WTC11 (cell line): Measurements from ENCODE around the gene SPATA32. TPM values are rescaled to one million over a fixed set of nuclear protein-coding genes. Genes with fewer than 3 reads are reported as not detected.

Source experiments
- ATAC-seq: fragments of 200-7000 bp; cut with Tn5 transposase; 2 replicates; pipeline ENCODE4 v1.10.0; 2021; ENCODE audit warnings: mild to moderate bottlenecking, moderate library complexity
- CTCF ChIA-PET: fragments of 300-600 bp; sonication (Branson Sonifier 250); formaldehyde crosslinking; loops from one replicate; lab custom pipeline; 2021; ENCODE audit warnings: antibody characterized with exemption; lab: Charles Lee
- POLR2A ChIA-PET: fragments of 350-600 bp; sonication (Branson Sonifier 250); formaldehyde crosslinking; loops from one replicate; lab custom pipeline; 2021; ENCODE audit warnings: antibody characterized with exemption; lab: Charles Lee
- DNase-seq: peaks from one replicate; pipeline ENCODE4 v3.0.0; 2021; ENCODE audit warnings: low spot score
- H3K27ac Mint-ChIP-seq: 2 replicates; pipeline ENCODE4 v1.8.0; 2021; ENCODE audit warnings: mixed read lengths
- H3K27me3 Mint-ChIP-seq: 2 replicates; pipeline ENCODE4 v1.8.0; 2021; ENCODE audit warnings: low read depth, mild to moderate bottlenecking, moderate library complexity, mixed read lengths
- H3K36me3 Mint-ChIP-seq: 2 replicates; pipeline ENCODE4 v1.8.0; 2021; ENCODE audit warnings: mixed read lengths
- H3K4me1 Mint-ChIP-seq: 2 replicates; pipeline ENCODE4 v1.8.0; 2022; ENCODE audit warnings: mixed read lengths
- H3K4me3 Mint-ChIP-seq: 2 replicates; pipeline ENCODE4 v1.8.0; 2021; ENCODE audit warnings: mild to moderate bottlenecking, moderate library complexity, mixed read lengths
- H3K9me3 Mint-ChIP-seq: 2 replicates; pipeline ENCODE4 v1.8.0; 2021; ENCODE audit warnings: mixed read lengths
- AFF4 ChIP-seq: sonication (generic); formaldehyde crosslinking; IDR thresholded peaks from 2 replicates; pipeline ENCODE4 v1.8.1; 2023; ENCODE audit warnings: mild to moderate bottlenecking, missing genetic modification reagents, borderline replicate concordance
- CTCF ChIP-seq: fragments of 200-600 bp; IDR thresholded peaks from 2 replicates; pipeline ENCODE4 v1.8.0; 2022; ENCODE audit warnings: antibody characterized with exemption
- EMX1 ChIP-seq: fragments of 250-450 bp; sonication (Bioruptor Pico); IDR thresholded peaks from 2 replicates; pipeline ENCODE4 v1.8.0; 2021; ENCODE audit warnings: mild to moderate bottlenecking
- ETV6 ChIP-seq: sonication (generic); formaldehyde crosslinking; IDR thresholded peaks from 2 replicates; pipeline ENCODE4 v1.8.1; 2022; ENCODE audit warnings: mild to moderate bottlenecking, missing genetic modification reagents
- FOXJ3 ChIP-seq: sonication (generic); formaldehyde crosslinking; IDR thresholded peaks from 2 replicates; pipeline ENCODE4 v1.9.0; 2021; ENCODE audit warnings: missing genetic modification reagents, mild to moderate bottlenecking, borderline replicate concordance
- MYBL2 ChIP-seq: sonication (generic); formaldehyde crosslinking; IDR thresholded peaks from 2 replicates; pipeline ENCODE4 v1.8.1; 2023; ENCODE audit warnings: mild to moderate bottlenecking, moderate library complexity, missing genetic modification reagents
- NFATC4 ChIP-seq: fragments of 250-450 bp; sonication (Bioruptor Pico); IDR thresholded peaks from 2 replicates; pipeline ENCODE4 v1.9.0; 2021; ENCODE audit warnings: mild to moderate bottlenecking
- NFYB ChIP-seq: sonication (generic); formaldehyde crosslinking; conservative IDR thresholded peaks from 2 replicates; pipeline ENCODE4 v1.8.0; 2022; ENCODE audit warnings: low read depth, missing genetic modification reagents
- NR2C2 ChIP-seq: sonication (generic); formaldehyde crosslinking; IDR thresholded peaks from 2 replicates; pipeline ENCODE4 v1.8.0; 2022; ENCODE audit warnings: mild to moderate bottlenecking, missing genetic modification reagents
- NR3C1 ChIP-seq: sonication (generic); formaldehyde crosslinking; conservative IDR thresholded peaks from 2 replicates; pipeline ENCODE4 v1.8.1; 2023; ENCODE audit warnings: low read depth, mild to moderate bottlenecking, missing genetic modification reagents
- RORB ChIP-seq: fragments of 250-450 bp; sonication (Bioruptor Pico); IDR thresholded peaks from 2 replicates; pipeline ENCODE4 v1.9.0; 2021; ENCODE audit warnings: mild to moderate bottlenecking
- STAT6 ChIP-seq: sonication (generic); formaldehyde crosslinking; conservative IDR thresholded peaks from 2 replicates; pipeline ENCODE4 v1.8.1; 2023; ENCODE audit warnings: mild to moderate bottlenecking, low read depth, missing genetic modification reagents, moderate library complexity
- TP53 ChIP-seq: sonication (generic); formaldehyde crosslinking; IDR thresholded peaks from 2 replicates; pipeline ENCODE4 v1.8.1; 2023; ENCODE audit warnings: mild to moderate bottlenecking, missing genetic modification reagents
- ZBTB43 ChIP-seq: sonication (generic); formaldehyde crosslinking; IDR thresholded peaks from 2 replicates; pipeline ENCODE4 v1.8.1; 2023; ENCODE audit warnings: mild to moderate bottlenecking, missing genetic modification reagents
- total RNA-seq: library from RNA; stranded (reverse); gene quantifications from 3 replicates; pipeline ENCODE4 v1.2.3, GENCODE V29; 2021
- TF ChIP-seq, protein P1 (sequence below): fragments of 250-450 bp; sonication (Bioruptor Pico); conservative IDR thresholded peaks from 2 replicates; pipeline ENCODE4 v1.9.0; 2021; ENCODE audit warnings: mild to moderate bottlenecking
- TF ChIP-seq, protein P2 (sequence below): sonication (generic); formaldehyde crosslinking; IDR thresholded peaks from 2 replicates; pipeline ENCODE4 v1.8.0; 2023; ENCODE audit warnings: mild to moderate bottlenecking, missing genetic modification reagents
- TF ChIP-seq, protein P3 (sequence below): sonication (generic); formaldehyde crosslinking; IDR thresholded peaks from 2 replicates; pipeline ENCODE4 v1.8.0; 2022; ENCODE audit warnings: mild to moderate bottlenecking, missing genetic modification reagents
- TF ChIP-seq, protein P4 (sequence below): sonication (generic); formaldehyde crosslinking; IDR thresholded peaks from 2 replicates; pipeline ENCODE4 v1.8.0; 2022; ENCODE audit warnings: missing genetic modification reagents

SPATA32 gene
- total RNA-seq, 1 experiment from 2014 or later = 0.15 TPM

- Mint-ChIP-seq H3K36me3 (peaks cover 5% of the 10 kb centered on the region; the same call in 1 of the 2 replicates), H3K4me3 (no peak overlapping the region), H3K9me3 (no peaks in the 10 kb centered on the region), H3K27ac (no peak overlapping the region), H3K27me3 (peaks cover 17% of the 10 kb centered on the region), H3K4me1 (peaks cover 28% of the 10 kb centered on the region)
- ATAC-seq (no peak), DNase-seq (no peak)
- ChIA-PET CTCF (interaction anchor here (0.6 to 2.2 kb wide), 8 partner anchors 34 to 176 kb away, joined by 3 to 8 read pairs (median 6); partner anchors contain the start of gene ACBD4), POLR2A (interaction anchor here (0.9 kb wide), 1 partner anchor 139 kb away, joined by 4 read pairs; no protein-coding TSS in a partner anchor)
- TF ChIP-seq, protein P1, sequence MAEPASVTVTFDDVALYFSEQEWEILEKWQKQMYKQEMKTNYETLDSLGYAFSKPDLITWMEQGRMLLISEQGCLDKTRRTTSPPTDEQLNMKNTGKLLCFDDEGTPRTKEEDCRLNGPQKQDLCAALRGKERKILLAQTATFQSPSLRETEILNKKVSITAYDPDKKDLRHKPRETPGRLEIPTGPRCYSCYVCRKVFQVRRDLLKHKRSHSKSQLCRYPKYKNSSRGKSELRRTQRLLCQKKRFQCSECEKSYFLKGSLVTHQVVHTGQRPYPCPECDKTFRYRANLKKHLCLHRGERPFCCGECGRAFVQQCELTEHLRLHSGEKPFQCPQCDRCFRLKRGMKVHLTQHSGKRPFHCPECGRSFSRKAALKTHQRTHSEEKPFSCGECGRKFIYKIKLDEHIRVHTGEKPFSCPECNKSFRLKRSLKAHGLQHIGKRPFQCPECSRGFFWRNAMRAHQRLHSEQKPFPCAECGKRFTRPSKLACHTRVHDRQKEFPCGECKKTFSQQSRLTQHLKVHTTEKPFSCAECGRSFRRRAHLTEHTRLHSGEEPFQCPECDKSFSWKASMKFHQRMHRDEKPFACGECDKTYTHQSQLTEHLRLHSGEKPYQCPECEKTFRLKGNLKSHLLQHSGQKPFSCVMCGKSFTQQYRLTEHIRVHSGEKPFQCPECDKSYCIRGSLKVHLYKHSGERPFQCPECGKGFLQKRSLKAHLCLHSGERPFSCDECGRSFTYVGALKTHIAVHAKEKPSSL (CRISPR knock-in tag) = no peak
- no peak for TF ChIP-seq STAT6
- no peak for TF ChIP-seq NR2C2 (CRISPR knock-in tag)
- TF ChIP-seq, protein P2, sequence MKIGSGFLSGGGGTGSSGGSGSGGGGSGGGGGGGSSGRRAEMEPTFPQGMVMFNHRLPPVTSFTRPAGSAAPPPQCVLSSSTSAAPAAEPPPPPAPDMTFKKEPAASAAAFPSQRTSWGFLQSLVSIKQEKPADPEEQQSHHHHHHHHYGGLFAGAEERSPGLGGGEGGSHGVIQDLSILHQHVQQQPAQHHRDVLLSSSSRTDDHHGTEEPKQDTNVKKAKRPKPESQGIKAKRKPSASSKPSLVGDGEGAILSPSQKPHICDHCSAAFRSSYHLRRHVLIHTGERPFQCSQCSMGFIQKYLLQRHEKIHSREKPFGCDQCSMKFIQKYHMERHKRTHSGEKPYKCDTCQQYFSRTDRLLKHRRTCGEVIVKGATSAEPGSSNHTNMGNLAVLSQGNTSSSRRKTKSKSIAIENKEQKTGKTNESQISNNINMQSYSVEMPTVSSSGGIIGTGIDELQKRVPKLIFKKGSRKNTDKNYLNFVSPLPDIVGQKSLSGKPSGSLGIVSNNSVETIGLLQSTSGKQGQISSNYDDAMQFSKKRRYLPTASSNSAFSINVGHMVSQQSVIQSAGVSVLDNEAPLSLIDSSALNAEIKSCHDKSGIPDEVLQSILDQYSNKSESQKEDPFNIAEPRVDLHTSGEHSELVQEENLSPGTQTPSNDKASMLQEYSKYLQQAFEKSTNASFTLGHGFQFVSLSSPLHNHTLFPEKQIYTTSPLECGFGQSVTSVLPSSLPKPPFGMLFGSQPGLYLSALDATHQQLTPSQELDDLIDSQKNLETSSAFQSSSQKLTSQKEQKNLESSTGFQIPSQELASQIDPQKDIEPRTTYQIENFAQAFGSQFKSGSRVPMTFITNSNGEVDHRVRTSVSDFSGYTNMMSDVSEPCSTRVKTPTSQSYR (CRISPR knock-in tag) = no peak
- no peak for TF ChIP-seq TP53 (CRISPR knock-in tag)
- TF ChIP-seq EMX1 (CRISPR knock-in tag) = no peak
- TF ChIP-seq ETV6 = no peak
- TF ChIP-seq FOXJ3 (CRISPR knock-in tag) = no peak
- TF ChIP-seq AFF4 (CRISPR knock-in tag) = no peak
- TF ChIP-seq, protein P3, sequence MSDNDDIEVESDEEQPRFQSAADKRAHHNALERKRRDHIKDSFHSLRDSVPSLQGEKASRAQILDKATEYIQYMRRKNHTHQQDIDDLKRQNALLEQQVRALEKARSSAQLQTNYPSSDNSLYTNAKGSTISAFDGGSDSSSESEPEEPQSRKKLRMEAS (CRISPR knock-in tag) = no peak
- TF ChIP-seq ZBTB43 (CRISPR knock-in tag) = no peak
- TF ChIP-seq NFATC4 = no peak
- no peak for TF ChIP-seq RORB
- no peak for TF ChIP-seq NFYB
- TF ChIP-seq, protein P4, sequence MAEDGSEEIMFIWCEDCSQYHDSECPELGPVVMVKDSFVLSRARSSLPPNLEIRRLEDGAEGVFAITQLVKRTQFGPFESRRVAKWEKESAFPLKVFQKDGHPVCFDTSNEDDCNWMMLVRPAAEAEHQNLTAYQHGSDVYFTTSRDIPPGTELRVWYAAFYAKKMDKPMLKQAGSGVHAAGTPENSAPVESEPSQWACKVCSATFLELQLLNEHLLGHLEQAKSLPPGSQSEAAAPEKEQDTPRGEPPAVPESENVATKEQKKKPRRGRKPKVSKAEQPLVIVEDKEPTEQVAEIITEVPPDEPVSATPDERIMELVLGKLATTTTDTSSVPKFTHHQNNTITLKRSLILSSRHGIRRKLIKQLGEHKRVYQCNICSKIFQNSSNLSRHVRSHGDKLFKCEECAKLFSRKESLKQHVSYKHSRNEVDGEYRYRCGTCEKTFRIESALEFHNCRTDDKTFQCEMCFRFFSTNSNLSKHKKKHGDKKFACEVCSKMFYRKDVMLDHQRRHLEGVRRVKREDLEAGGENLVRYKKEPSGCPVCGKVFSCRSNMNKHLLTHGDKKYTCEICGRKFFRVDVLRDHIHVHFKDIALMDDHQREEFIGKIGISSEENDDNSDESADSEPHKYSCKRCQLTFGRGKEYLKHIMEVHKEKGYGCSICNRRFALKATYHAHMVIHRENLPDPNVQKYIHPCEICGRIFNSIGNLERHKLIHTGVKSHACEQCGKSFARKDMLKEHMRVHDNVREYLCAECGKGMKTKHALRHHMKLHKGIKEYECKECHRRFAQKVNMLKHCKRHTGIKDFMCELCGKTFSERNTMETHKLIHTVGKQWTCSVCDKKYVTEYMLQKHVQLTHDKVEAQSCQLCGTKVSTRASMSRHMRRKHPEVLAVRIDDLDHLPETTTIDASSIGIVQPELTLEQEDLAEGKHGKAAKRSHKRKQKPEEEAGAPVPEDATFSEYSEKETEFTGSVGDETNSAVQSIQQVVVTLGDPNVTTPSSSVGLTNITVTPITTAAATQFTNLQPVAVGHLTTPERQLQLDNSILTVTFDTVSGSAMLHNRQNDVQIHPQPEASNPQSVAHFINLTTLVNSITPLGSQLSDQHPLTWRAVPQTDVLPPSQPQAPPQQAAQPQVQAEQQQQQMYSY = no peak
- TF ChIP-seq CTCF = no peak
- no peak for TF ChIP-seq MYBL2 (CRISPR knock-in tag)
- no peak for TF ChIP-seq NR3C1 (CRISPR knock-in tag)
These were observed 49.5 kb upstream of the SPATA32 start for GRCh38 chr17:45311401-45311759.
